Measurements from ENCODE around the gene HNRNPF. TPM values are rescaled to one million over a fixed set of nuclear protein-coding genes. Genes with fewer than 3 reads are reported as not detected.
A peak's percentile ranks its signal among the peaks of the same experiment; 100 is the strongest.
"Not testable (repeated sequence)": the region's sequence is repeated elsewhere in the genome, so short reads cannot be mapped to it uniquely, and the experiment has no call there.

The HNRNPF gene, protein sequence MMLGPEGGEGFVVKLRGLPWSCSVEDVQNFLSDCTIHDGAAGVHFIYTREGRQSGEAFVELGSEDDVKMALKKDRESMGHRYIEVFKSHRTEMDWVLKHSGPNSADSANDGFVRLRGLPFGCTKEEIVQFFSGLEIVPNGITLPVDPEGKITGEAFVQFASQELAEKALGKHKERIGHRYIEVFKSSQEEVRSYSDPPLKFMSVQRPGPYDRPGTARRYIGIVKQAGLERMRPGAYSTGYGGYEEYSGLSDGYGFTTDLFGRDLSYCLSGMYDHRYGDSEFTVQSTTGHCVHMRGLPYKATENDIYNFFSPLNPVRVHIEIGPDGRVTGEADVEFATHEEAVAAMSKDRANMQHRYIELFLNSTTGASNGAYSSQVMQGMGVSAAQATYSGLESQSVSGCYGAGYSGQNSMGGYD
- 235 TPM for total RNA-seq

DNA sequence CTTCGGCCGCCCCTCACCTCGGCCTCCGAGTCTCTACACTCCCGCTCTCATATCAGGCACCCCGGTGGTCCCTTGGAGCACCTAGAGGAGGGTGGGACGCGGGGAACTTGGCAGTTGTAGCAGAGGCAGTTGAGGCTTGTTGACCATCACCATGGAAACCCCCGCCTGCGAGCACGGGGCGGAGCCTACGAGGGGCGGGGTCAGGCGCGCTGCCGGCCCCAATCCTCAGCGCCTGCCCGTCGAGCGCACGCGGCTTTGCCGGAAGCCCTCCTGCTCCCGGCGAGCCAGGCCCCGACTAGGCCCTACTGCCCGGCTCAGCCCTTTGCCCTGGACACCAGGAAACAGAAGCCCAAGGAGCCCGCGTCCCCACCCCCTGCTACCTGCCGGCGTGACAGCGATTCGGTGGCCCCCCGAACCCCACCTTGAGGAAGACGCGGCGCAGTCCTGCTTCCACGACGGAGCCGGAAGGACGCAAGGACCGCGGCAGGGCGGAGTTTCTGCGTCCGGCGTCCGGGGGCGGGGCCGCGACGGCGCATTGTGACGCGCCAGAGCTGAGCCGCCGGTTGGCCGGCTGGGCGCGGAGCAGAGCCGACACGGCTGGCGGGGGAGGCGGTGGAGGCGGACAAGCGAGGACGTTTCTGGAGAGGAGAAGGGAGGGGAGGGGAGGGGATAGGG is at the start of gene HNRNPF:
Gene HNRNPF, minus strand, starts transcription at position 477 of the 675 bp plus-strand sequence. CDS start 21,302 bp downstream, outside the sequence.
- DNase-seq (ENCODE audit: low read depth in 2 of 3, low spot score in 2 of 3) = peak; percentile 93 to 96 (median 96)

DNA sequence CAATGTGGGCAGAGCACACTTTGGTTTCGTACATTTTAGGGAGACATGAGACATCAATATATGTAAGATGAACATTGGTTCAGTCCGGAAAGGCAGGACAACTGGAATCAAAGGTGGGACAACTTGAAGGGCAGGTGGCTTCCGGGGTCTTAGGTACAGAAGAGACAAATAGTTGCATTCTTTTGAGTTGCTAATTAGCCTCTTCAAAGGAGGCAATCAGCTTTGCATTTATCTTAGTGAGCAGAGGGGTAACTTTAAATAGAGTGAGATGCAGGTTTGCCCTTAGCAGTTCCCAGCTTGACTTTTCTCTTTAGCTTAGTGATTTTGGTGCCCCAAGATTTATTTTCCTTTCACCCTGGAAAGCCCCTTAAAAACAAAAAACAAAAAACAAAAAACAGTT is 49.2 kb upstream of the HNRNPF start:
- no peak for DNase-seq (ENCODE audit: low read depth in 2 of 3, low spot score in 2 of 3)

DNA sequence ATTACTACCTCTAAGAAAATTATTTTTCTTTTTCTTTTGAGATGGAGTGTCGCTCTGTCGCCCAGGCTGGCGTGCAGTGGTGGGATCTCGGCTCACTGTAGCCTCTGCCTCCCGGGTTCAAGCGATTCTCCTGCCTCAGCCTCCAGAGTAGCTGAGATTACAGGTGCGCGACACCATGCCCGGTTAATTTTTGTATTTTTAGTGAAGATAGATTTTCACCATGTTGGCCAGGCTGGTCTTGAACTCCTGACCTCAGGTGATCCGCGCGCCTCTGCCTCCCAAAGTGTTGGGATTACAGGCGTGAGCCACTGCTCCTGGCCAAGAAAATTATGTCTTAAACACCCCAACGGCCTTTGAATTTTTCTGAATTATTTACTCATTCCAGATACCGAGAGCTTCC is 47.6 kb upstream of the HNRNPF start:
- DNase-seq (ENCODE audit: low read depth in 2 of 3, low spot score in 2 of 3) = not testable (repeated sequence)

DNA sequence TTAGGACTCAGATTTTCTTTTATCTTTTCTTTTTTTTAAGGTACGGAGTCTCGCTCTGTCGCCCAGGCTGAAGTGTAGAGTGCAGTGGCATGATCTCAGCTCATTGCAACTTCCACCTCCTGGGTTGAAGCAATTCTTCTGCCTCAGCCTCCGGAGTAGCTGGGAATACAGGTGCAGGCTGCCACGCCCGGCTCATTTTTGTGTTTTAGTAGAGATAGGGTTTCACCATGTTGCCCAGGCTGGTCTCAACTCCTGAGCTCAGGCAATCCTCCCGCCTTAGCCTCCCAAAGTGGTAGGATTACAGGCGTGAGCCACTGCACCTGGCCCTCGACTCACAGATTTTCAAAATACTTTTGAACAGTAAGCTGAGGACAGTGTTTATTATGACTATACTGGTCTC is 45.0 kb upstream of the HNRNPF start:
- DNase-seq (ENCODE audit: low read depth in 2 of 3, low spot score in 2 of 3) = not testable (repeated sequence)

DNA sequence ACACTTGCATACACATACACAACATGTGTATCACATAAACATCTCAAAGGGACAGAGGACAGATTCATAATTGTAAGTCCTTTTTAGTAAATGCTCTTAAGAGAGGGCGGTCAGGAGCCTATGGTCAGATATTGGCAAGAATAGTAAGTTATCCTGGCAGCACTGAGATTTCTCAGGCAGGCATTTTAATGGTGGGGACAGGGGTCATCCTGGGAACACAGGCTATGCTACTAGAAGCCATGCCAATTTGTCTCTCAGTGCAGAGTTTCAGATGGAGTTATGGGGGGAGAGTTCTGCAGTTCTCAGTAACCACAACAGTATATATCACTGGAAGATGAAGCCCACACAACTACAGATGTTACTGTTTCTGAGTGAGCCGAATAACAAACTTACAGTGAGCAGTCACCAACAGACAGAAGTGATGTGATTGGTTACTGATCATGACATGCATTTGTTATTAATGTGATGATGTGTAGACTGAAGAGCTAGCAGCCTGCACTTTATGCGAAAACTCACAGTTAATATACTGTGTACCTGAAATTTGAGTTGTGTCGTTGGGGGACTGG is 44.4 kb upstream of the HNRNPF start:
- peak in 1 of 3 donors; percentile 45 for DNase-seq (ENCODE audit: low read depth in 2 of 3, low spot score in 2 of 3)

DNA sequence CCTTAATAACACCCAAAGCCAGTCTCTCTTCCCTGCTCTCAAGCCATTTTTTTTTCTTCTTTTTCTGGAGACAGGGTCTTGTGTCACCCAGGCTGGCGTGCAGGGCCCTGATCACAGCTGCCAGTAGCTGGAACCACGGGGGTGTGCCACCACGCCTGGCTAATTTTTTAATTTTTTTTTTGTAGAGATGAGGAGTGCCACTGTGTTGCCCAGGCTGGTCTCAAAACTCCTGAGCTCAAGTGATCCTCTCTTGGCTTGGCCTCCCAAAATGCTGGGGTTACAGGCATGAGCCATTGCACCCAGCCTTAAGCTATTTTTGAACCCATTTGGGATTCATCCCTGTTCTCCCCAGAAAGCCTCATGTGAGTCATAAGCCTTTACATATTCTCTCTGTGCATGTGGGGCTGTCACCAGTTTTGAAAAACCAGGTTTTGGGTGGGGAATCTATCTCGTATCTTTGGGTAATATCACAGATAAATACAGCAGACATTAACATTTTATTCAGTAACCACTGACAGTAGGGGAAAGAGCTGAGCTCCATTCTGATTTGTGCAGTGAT is 43.4 kb upstream of the HNRNPF start:
- DNase-seq (ENCODE audit: low read depth in 2 of 3, low spot score in 2 of 3) = no peak

DNA sequence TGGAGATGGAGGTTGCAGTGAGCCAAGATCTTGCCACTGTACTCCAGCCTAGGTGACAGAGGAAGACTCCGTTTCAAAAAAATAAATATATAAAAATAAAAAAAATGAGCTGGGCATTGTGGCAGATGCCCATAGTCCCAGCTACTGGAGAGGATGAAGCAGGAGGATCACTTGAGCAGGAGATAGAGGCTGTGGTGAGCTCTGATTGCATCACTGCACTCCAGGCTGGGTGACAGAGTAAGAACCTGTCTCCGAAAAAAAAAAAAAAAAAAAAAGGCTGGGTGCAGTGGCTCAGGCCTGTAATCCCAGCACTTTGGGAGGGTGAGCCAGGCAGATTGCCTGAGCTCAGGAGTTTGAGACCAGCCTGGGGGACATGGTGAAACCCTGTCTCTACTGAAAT is 39.8 kb upstream of the HNRNPF start:
- no peak for DNase-seq (ENCODE audit: low read depth in 2 of 3, low spot score in 2 of 3)

DNA sequence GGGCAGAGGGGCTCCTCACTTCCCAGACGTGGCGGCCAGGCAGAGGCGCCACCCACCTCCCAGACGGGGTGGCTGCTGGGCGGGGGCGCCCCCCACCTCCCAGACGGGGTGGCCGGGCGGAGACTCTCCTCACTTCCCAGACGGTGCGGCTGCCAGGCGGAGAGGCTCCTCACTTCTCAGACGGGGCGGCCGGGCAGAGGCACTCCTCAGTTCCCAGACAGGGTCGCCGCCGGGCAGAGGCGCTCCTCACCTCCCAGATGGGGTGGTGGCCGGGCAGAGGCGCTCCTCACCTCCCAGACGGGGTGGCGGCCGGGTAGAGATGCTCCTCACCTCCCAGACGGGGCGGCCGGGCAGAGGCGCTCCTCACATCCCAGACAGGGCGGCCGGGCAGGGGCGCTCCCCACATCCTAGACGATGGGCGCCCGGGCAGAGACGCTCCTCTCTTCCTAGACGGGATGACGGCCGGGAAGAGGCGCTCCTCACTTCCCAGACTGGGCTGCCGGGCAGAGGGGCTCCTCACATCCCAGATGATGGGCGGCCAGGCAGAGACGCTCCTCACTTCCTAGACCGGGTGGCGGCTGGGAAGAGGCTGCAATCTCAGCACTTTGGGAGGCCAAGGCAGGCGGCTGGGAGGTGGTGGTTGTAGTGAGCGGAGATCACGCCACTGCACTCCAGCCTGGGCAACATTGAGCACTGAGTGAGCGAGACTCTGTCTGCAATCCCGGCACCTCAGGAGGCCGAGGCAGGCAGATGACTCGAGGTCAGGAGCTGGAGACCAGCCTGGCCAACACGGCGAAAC is 37.4 kb upstream of the HNRNPF start:
- not testable (repeated sequence) for DNase-seq (ENCODE audit: low read depth in 2 of 3, low spot score in 2 of 3)

DNA sequence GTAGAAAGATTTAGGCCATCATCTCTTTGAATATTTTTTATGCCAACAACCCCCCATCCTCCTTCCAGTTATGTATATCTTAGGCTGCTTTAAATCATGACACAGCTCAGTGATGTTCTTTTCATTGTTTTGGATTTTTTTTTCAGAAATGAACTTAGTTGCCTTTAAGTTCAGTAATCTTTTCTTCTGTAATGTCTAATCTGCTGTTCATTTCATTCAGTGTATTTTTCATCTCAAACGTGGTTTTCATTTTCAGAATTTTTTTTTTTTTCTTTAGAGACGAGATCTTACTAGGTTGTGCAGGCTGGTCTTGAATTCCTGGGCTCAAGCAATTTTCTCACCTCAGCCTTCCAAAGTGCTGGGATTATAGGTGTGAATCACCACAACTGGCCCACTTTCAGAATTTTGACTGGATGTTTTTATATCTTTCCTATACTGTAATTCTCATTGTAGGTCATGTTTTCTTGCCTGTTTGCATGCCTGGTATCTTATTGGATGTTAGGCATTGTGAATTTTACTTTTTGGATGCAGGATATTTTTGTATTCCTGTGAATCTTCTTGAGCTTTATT is 36.0 kb upstream of the HNRNPF start:
- DNase-seq (ENCODE audit: low read depth in 2 of 3, low spot score in 2 of 3) = no peak

DNA sequence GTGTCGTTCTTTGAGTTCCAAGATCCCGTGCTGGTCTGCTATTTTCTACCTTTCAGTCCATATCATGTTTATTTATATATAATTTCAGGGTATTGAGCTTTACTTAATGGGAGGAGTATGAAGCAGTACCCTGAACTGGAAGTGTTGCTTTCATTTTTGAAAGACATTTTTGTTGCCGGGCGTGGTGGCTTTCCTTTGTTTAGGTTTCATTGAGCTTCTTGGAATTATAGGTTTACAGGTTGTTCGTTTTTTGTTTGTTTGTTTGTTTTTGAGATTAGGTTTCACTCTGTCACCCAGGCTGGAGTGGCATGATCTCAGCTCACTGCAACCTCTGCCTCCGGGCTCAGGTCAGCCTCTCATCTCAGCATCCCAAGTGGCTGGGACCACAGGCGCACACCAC is 35.3 kb upstream of the HNRNPF start:
- no peak for DNase-seq (ENCODE audit: low read depth in 2 of 3, low spot score in 2 of 3)

DNA sequence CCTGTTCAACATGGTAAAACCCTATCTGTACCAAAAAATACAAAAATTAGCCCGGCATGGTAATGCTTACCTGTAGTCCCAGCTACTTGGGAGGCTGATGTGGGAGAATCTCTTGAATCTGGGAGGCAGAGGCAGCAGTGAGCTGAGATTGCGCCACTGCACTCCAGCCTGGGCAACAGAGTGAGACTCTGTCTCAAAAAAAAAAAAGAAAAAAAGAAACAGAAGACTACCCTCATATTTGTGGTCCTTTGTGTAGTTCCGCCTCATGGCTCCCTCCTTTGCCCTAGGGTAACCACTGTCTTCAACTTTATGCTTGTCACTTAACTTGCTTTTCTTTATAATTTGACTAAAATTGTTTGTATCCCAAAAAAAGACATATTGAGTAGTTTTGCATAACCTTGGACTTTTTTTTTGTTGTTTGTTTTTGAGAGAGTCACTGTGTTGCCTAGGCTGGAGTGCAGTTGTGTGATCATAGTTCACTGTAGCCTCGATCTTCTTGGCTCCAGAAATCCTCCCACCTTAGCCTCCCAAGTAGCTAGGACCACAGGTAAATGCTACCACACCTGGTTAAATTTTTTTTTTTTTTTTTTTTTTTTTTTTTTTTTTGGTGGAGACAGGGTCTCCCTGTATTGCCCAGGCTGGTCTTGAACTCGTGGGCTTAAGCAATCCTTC is 31.6 kb upstream of the HNRNPF start:
- no peak for DNase-seq (ENCODE audit: low read depth in 2 of 3, low spot score in 2 of 3)

DNA sequence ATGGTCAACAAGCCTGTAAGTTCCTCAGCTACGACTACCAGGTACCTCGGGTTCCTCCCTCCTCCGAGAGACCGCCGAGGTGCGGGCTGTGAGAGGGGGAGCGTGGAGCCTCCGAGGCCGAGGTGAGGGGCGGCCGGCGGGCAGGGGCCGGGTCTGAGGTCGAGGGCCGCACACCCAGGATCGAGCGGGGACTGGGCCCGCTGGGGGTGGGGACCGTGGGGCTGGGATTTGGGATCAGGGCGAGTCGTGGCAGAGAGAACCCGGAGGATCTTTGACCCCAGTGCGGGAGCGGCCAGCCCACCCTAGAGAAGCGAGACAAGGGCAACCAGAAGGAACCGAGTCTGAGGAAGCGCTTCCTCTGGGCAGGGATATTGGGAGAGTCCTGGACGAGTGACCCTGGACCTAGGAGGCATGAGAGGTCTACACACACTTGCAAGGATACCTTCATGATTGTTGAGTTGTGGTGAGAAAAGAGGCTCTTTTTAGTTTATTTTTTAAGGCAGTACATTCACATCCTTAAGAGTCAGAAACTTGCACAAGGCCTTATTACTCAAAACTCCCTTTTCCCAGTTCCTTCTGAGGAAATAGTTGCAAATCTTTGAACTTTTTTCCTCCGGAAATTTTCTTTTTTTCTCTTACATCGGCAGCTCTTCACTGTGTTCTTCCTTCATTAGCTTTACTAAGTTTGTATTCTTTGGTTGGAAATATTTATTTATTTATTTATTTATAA is 28.3 kb upstream of the HNRNPF start:
- no peak for DNase-seq (ENCODE audit: low read depth in 2 of 3, low spot score in 2 of 3)

DNA sequence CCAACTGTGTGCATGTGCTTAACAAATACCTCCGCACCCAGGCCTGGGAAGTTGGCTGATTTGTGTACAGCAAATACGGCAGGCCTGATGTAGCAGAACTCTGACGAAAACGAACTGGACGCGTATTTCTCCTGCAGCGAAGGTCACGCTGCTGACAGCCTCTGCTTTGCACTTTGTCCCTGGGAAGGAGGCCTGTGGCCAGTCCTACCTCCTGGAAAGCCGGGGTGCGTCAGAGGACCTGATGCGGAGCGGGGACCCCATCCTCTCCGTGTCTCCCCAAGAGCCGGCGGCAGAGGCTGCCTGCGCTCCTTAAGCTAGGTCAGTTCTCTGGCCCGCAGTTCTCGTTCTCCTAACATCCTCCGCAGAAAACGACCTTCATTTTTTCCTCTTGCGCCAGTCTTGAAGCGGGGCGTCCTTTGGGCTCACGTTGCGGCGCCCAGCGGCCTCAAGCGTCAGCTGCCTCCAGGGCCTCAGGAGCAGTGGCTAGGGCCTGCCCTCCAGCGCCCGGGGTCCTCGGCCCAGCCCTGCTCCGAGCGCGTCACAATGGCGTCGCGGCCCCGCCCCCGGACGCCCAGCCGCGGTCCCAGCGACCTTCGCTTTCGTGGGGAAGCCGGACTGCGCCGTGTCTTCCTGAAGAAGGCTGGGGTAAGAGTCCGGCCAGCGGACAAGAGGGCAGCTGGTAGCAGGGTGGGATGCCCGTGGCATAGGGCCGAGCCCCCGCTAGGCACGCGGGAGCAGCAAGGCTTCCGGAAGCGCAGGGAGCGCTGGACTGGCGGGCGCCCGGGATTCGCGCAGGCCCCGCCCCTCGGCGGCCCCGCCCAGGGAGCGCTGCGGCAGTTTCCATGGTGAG is 27.5 kb upstream of the HNRNPF start, which contains the start of gene ZNF487:
Gene ZNF487, plus strand, starts transcription at position 821 of the 850 bp plus-strand sequence. CDS start 38,703 bp downstream, outside the sequence.
- peak; percentile 82 to 94 (median 91) for DNase-seq (ENCODE audit: low read depth in 2 of 3, low spot score in 2 of 3)

DNA sequence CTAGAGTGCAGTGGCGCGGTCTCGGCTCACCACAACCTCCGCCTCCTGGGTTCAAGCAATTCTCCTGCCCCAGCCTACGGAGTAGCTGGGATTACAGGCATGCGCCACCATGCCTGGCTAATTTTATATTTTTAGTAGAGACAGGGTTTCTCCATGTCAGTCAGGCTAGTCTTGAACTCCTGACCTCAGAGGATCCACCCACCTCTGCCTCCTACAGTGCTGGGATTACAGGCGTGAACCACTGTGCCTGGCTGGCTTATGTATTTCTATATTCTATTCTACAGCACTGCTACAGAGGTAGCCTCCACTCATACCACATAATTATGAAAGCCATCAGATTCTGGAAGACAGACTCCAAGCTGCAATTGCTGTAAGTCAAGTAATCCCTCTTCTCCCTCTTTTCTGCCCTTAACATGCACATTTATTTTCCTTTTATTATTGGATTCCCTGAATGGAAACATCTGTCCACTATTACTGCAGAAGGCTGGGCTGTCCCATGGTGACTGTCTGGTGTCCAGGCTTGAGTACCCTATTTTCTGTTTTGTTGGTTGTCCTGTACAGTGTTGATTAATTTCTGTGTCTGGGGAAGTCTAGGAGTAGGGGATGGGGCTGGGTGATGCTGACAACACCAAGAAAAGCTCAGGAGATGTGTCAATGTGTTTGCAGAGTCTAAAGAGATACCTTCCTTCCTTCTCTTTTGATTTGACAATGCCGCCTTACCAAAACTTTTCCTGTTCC is 22.1 kb upstream of the HNRNPF start:
- no peak for DNase-seq (ENCODE audit: low read depth in 2 of 3, low spot score in 2 of 3)

DNA sequence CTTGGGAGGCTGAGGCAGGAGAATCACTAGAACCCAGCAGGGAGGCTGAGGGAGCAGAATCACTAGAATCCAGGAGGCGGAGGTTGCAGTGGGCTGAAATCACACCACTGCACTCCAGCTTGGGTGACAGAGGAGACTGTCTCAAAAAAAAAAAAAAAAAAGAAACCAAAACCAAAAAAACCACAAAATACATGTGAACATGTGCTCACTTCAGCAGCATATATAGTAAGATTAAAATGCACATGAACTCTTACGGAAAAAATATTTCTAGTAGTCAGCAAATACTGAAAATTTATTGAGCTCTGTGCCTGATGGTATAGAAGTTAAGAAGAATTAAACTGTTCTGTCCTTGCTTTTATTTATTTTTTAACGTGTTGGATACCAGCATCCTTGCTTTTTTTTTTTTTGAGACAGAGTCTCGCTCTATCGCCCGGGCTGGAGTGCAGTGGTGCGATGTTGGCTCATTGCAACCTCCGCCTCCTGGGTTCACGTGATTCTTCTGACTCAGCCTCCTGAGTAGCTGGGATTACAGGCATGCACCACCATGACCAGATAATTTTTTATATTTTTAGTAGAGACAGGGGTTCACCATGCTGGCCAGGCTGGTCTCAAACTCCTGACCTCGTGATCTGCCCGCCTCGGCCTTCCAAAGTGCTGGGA is 18.3 kb upstream of the HNRNPF start:
- DNase-seq (ENCODE audit: low read depth in 2 of 3, low spot score in 2 of 3) = no peak

DNA sequence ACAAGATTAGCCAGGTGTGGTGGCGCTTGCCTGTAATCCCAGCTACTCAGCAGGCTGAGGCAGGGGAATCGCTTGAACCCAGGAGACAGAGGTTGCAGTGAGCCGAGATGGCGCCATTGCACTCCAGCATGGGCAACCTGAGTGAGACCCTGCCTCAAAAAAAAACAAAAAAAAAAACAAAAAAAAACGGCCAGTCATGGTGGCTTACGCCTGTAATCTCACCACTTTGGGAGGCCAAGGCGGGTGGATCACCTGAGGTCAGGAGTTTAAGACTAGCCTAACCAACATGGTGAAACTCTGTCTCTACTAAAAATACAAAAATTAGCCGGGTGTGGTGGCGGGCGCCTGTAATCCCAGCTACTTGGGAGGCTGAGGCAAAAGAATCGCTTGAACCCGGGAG is 17.5 kb upstream of the HNRNPF start:
- DNase-seq (ENCODE audit: low read depth in 2 of 3, low spot score in 2 of 3) = not testable (repeated sequence)

DNA sequence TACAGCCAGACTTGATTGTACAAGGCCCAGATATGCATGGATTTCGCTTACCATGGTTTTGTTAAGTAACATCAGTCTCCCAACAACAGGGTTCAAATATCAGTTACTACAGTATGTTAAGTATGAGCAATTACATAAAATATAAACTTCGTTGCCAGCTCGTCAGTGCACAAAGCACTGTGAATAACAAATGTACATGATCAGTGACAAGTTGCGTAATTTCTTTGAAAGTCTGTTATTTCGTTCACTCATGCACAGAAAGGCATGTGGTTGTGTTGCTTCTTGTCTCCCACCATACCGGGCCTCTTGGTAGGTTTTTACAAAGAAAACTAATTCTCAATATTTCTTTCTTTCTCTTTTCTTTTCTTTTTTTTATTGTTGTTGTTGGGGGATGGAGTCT is 15.4 kb upstream of the HNRNPF start:
- no peak for DNase-seq (ENCODE audit: low read depth in 2 of 3, low spot score in 2 of 3)
